Activated CD8-positive, alpha-beta T cell treated with anti-CD3 and anti-CD28 coated beads for 36 hours (primary cell): Measurements from ENCODE around the gene RND3. TPM values are rescaled to one million over a fixed set of nuclear protein-coding genes. Genes with fewer than 3 reads are reported as not detected.

Experiments used
- ATAC-seq: fragments of 200-7000 bp; cut with Tn5 transposase; one replicate; pipeline ENCODE4 v1.10.0; 2021; ENCODE audit warnings: mild to moderate bottlenecking, moderate library complexity
- CTCF ChIA-PET: fragments of 350-600 bp; sonication (Branson Sonifier 250); formaldehyde crosslinking; loops from one replicate; lab custom pipeline; 2021; ENCODE audit warnings: antibody characterized with exemption; lab: Charles Lee
- POLR2A ChIA-PET: fragments of 350-600 bp; sonication (Branson Sonifier 250); formaldehyde crosslinking; loops from one replicate; lab custom pipeline; 2021; ENCODE audit warnings: antibody characterized with exemption; lab: Charles Lee
- DNase-seq: peaks from one replicate; pipeline ENCODE4 v3.0.0-alpha.2; 2020
- H3K27ac Mint-ChIP-seq: one replicate; pipeline ENCODE4 v1.8.0; 2021; ENCODE audit warnings: mild to moderate bottlenecking, mixed read lengths
- H3K27me3 Mint-ChIP-seq: one replicate; pipeline ENCODE4 v1.8.0; 2021; ENCODE audit warnings: mixed read lengths
- H3K36me3 Mint-ChIP-seq: one replicate; pipeline ENCODE4 v1.8.0; 2021; ENCODE audit warnings: low read depth, mixed read lengths
- H3K4me1 Mint-ChIP-seq: one replicate; pipeline ENCODE4 v1.8.0; 2021; ENCODE audit warnings: low read depth, mixed read lengths
- H3K4me3 Mint-ChIP-seq: one replicate; pipeline ENCODE4 v1.8.0; 2021; ENCODE audit warnings: mild to moderate bottlenecking, moderate library complexity, mixed read lengths
- H3K9me3 Mint-ChIP-seq: one replicate; pipeline ENCODE4 v1.8.0; 2021; ENCODE audit warnings: mixed read lengths
- CTCF ChIP-seq: fragments of 200-600 bp; IDR thresholded peaks from one replicate; pipeline ENCODE4 v1.8.0; 2022; ENCODE audit warnings: antibody characterized with exemption, mild to moderate bottlenecking
- intact Hi-C: fragments of 100-400 bp; cut with micrococcal nuclease; formaldehyde crosslinking; loops from one replicate; pipeline ENCODE4 v1.10.0; 2022
- total RNA-seq, 2 experiments: library from RNA; stranded (reverse); gene quantifications; one replicate each; pipeline ENCODE4 v1.2.3, GENCODE V29; 2021

Gene RND3
- total RNA-seq, 2 experiments from 2014 or later = not detected

- CTCF ChIA-PET = no interaction called here
- DNase-seq = no peak
- POLR2A ChIA-PET = no interaction called here
- Mint-ChIP-seq H3K4me3 (no peak overlapping the region), H3K27ac (no peak overlapping the region), H3K27me3 (peaks cover 2% of the 10 kb centered on the region), H3K9me3 (no peaks in the 10 kb centered on the region), H3K36me3 (no peaks in the 10 kb centered on the region), H3K4me1 (no peaks in the 10 kb centered on the region)
- intact Hi-C loops = no loop called here
- no peak for TF ChIP-seq CTCF
- no peak for ATAC-seq
These were observed 60.7 kb downstream of the RND3 start for GRCh38 chr2:150426724-150427123.

GRCh38 chr2:150426315-150426714 is 61.2 kb downstream of the RND3 start:
- TF ChIP-seq CTCF = no peak
- H3K27ac Mint-ChIP-seq = no peak overlapping the region
- no peaks in the 10 kb centered on the region for H3K4me1 Mint-ChIP-seq
- ATAC-seq (no peak), DNase-seq (no peak)
- POLR2A ChIA-PET = no interaction called here
- no peaks in the 10 kb centered on the region for H3K36me3 Mint-ChIP-seq
- no peak overlapping the region for H3K4me3 Mint-ChIP-seq
- CTCF ChIA-PET = no interaction called here
- intact Hi-C loops = no loop called here
- H3K27me3 Mint-ChIP-seq = peaks cover 2% of the 10 kb centered on the region
- no peaks in the 10 kb centered on the region for H3K9me3 Mint-ChIP-seq

- ChIA-PET POLR2A (no interaction called here), CTCF (no interaction called here)
- H3K27ac Mint-ChIP-seq = no peak overlapping the region
- no peaks in the 10 kb centered on the region for H3K4me1 Mint-ChIP-seq
- no peak for ATAC-seq
- no peaks in the 10 kb centered on the region for H3K9me3 Mint-ChIP-seq
- H3K4me3 Mint-ChIP-seq = no peak overlapping the region
- intact Hi-C loops = no loop called here
- DNase-seq = no peak
- peaks cover 2% of the 10 kb centered on the region for H3K27me3 Mint-ChIP-seq
- TF ChIP-seq CTCF = no peak
- no peaks in the 10 kb centered on the region for H3K36me3 Mint-ChIP-seq
These were observed 62.1 kb downstream of the RND3 start for GRCh38 chr2:150425121-150425955.

GRCh38 chr2:150424406-150424805 is 63.1 kb downstream of the RND3 start:
- Mint-ChIP-seq H3K4me3 (no peak overlapping the region), H3K4me1 (no peaks in the 10 kb centered on the region), H3K36me3 (no peaks in the 10 kb centered on the region), H3K27me3 (peaks cover 2% of the 10 kb centered on the region), H3K9me3 (peaks cover 1% of the 10 kb centered on the region), H3K27ac (no peak overlapping the region)
- ChIA-PET POLR2A (no interaction called here), CTCF (no interaction called here)
- DNase-seq = no peak
- no peak for TF ChIP-seq CTCF
- ATAC-seq = no peak
- intact Hi-C loops = no loop called here

- no peaks in the 10 kb centered on the region for H3K27me3 Mint-ChIP-seq
These were observed 66.3 kb downstream of the RND3 start for GRCh38 chr2:150421126-150421651.

More at GRCh38 chr2:150421126-150421651, 66.3 kb downstream of the RND3 start:
- Mint-ChIP-seq H3K27ac (no peak overlapping the region), H3K4me1 (no peaks in the 10 kb centered on the region), H3K4me3 (no peak overlapping the region), H3K9me3 (peaks cover 1% of the 10 kb centered on the region), H3K36me3 (no peaks in the 10 kb centered on the region)
- POLR2A ChIA-PET = no interaction called here
- CTCF ChIA-PET = no interaction called here
- ATAC-seq (no peak), DNase-seq (no peak)
- TF ChIP-seq CTCF = no peak
- intact Hi-C loops = no loop called here
